Measurements from ENCODE around the gene PRKCB.

DNA sequence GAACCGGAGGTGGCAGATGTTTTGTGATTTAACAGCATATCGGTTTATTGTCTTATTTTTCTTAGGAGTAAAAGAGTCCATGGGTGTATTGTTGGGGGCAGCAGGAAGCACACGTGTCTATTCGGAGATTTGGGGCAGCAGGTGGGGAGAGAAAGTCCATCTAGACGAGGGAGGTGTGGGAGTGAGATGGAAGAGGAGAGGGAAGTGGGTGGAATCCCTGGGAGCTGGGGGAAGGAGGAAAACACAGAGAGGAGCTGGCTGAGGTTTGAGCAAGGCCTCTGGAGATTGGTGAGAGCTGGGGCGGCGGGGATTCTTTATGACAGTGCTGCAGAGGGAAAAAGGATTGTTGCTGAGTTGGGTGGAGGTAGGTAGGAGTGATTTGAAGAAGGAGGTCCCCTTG lies 72.1 kb downstream of the PRKCB start:
- TF ChIP-seq, protein P1, sequence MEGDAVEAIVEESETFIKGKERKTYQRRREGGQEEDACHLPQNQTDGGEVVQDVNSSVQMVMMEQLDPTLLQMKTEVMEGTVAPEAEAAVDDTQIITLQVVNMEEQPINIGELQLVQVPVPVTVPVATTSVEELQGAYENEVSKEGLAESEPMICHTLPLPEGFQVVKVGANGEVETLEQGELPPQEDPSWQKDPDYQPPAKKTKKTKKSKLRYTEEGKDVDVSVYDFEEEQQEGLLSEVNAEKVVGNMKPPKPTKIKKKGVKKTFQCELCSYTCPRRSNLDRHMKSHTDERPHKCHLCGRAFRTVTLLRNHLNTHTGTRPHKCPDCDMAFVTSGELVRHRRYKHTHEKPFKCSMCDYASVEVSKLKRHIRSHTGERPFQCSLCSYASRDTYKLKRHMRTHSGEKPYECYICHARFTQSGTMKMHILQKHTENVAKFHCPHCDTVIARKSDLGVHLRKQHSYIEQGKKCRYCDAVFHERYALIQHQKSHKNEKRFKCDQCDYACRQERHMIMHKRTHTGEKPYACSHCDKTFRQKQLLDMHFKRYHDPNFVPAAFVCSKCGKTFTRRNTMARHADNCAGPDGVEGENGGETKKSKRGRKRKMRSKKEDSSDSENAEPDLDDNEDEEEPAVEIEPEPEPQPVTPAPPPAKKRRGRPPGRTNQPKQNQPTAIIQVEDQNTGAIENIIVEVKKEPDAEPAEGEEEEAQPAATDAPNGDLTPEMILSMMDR (IDR thresholded peaks at IDR 0.05), result no peak
- TF ChIP-seq EP300 (IDR thresholded peaks at IDR 0.05) (no peak), POLR2A (IDR thresholded peaks at IDR 0.05) (no peak)

Data from ovary (tissue), 3 donors.